CD14-positive monocyte (primary cell): Measurements from ENCODE around the gene MED29. TPM values are rescaled to one million over a fixed set of nuclear protein-coding genes. Genes with fewer than 3 reads are reported as not detected.

Source experiments
- DNase-seq, 3 donors: peaks; one replicate each; pipeline ENCODE4 v3.0.0-alpha.2; 2011 to 2022
- H2AFZ ChIP-seq: 2 replicates; pipeline ENCODE4 v1.6.0; 2012; ENCODE audit warnings: mild to moderate bottlenecking, low read depth, low read length, inconsistent platforms; ENCODE audit not compliant: insufficient read depth, poor library complexity, severe bottlenecking
- H3K27ac ChIP-seq, 2 donors: 1 replicate in 1 of 2; 2 replicates in 1 of 2; pipeline ENCODE4 v1.5.1; 2012 to 2013; ENCODE audit warnings: low read length in 2 of 2, control low read depth in 1 of 2, inconsistent platforms in 1 of 2, low read depth in 1 of 2, mild to moderate bottlenecking in 1 of 2
- H3K27me3 ChIP-seq, 2 donors: one replicate each; pipeline versions ENCODE4 v1.6.0 to v1.6.1; 2011 to 2013; ENCODE audit warnings: low read length in 2 of 2; ENCODE audit not compliant: control insufficient read depth in 2 of 2, insufficient read depth in 2 of 2
- H3K36me3 ChIP-seq, 2 donors: replicated peaks in 1 of 2; 1 replicate in 1 of 2; 2 replicates in 1 of 2; pipeline versions ENCODE4 v1.5.1 to v1.6.1; 2012 to 2013; ENCODE audit warnings: low read length in 2 of 2, control low read depth in 1 of 2, inconsistent platforms in 1 of 2, mild to moderate bottlenecking in 1 of 2; ENCODE audit not compliant: insufficient read depth in 2 of 2, control insufficient read depth in 1 of 2
- H3K4me1 ChIP-seq, 2 donors: 1 replicate in 1 of 2; 2 replicates in 1 of 2; pipeline versions ENCODE4 v1.5.1 to v1.6.1; 2012 to 2013; ENCODE audit warnings: low read length in 2 of 2, control low read depth in 1 of 2, inconsistent platforms in 1 of 2, mild to moderate bottlenecking in 1 of 2, moderate library complexity in 1 of 2; ENCODE audit not compliant: insufficient read depth in 2 of 2, control insufficient read depth in 1 of 2
- H3K4me2 ChIP-seq: replicated peaks from 2 replicates; pipeline ENCODE3; 2012; ENCODE audit warnings: low read length, moderate library complexity, mild to moderate bottlenecking; ENCODE audit not compliant: poor library complexity, severe bottlenecking; ENCODE audit errors: extremely low read depth
- H3K4me3 ChIP-seq, 3 experiments: fragments of 200-600 bp in 1 of 3; sonication (generic) in 1 of 3; replicated peaks in 1 of 3; 1 replicate in 2 of 3; 2 replicates in 1 of 3; pipeline ENCODE4 v1.5.1; 2011 to 2013; ENCODE audit warnings: low read length in 3 of 3, mild to moderate bottlenecking in 3 of 3, control low read depth in 2 of 3, low read depth in 2 of 3, inconsistent platforms in 1 of 3, moderate library complexity in 1 of 3
- H3K79me2 ChIP-seq: 2 replicates; pipeline ENCODE4 v1.6.0; 2012; ENCODE audit warnings: mild to moderate bottlenecking, control low read depth, inconsistent platforms, low read length, moderate library complexity; ENCODE audit not compliant: insufficient read depth
- H3K9ac ChIP-seq: 2 replicates; pipeline ENCODE4 v1.6.0; 2017; ENCODE audit warnings: low read length, mild to moderate bottlenecking; ENCODE audit not compliant: insufficient read depth, poor library complexity, severe bottlenecking
- H3K9me3 ChIP-seq, 2 donors: replicated peaks in 1 of 2; 1 replicate in 1 of 2; 2 replicates in 1 of 2; pipeline versions ENCODE4 v1.5.1 to v1.6.1; 2012 to 2013; ENCODE audit warnings: low read length in 2 of 2, control low read depth in 1 of 2; ENCODE audit not compliant: control insufficient read depth in 1 of 2, insufficient read depth in 1 of 2
- H4K20me1 ChIP-seq: 2 replicates; pipeline ENCODE4 v1.6.0; 2012; ENCODE audit warnings: mild to moderate bottlenecking, low read length, control low read depth, moderate library complexity; ENCODE audit not compliant: insufficient read depth
- H3K27ac Mint-ChIP-seq, 7 donors: one replicate each; pipeline ENCODE4 v1.8.0; 2020; ENCODE audit warnings: mild to moderate bottlenecking in 7 of 7, mixed read lengths in 7 of 7, moderate library complexity in 6 of 7, inconsistent platforms in 2 of 7
- H3K27me3 Mint-ChIP-seq, 3 donors: one replicate each; pipeline ENCODE4 v1.8.0; 2021 to 2022; ENCODE audit warnings: low read depth in 3 of 3, mild to moderate bottlenecking in 3 of 3, mixed read lengths in 3 of 3, moderate library complexity in 3 of 3, inconsistent platforms in 1 of 3
- H3K36me3 Mint-ChIP-seq, 2 donors: one replicate each; pipeline ENCODE4 v1.8.0; 2020; ENCODE audit warnings: mixed read lengths in 2 of 2, inconsistent platforms in 1 of 2, mild to moderate bottlenecking in 1 of 2
- H3K4me1 Mint-ChIP-seq: one replicate; pipeline ENCODE4 v1.8.0; 2020; ENCODE audit warnings: mild to moderate bottlenecking, mixed read lengths
- H3K4me3 Mint-ChIP-seq, 2 donors: one replicate each; pipeline ENCODE4 v1.8.0; 2020; ENCODE audit warnings: mild to moderate bottlenecking in 2 of 2, mixed read lengths in 2 of 2, moderate library complexity in 1 of 2
- H3K9me3 Mint-ChIP-seq, 7 donors: one replicate each; pipeline ENCODE4 v1.8.0; 2020 to 2022; ENCODE audit warnings: mixed read lengths in 7 of 7, mild to moderate bottlenecking in 6 of 7, moderate library complexity in 6 of 7, inconsistent platforms in 2 of 7
- WGBS: methylation state at CpG from one replicate; pipeline ENCODE4 v1.1.5; 2013; ENCODE audit warnings: missing lambda C conversion rate; ENCODE audit not compliant: insufficient coverage; 5-methylcytosine and 5-hydroxymethylcytosine counted together
- intact Hi-C, 2 donors: fragments of 100-400 bp; cut with micrococcal nuclease; formaldehyde crosslinking; loops; one replicate each; pipeline versions ENCODE4 v1.15.0 to v1.15.1; 2023
- polyA plus RNA-seq, 3 donors: library from polyadenylated mRNA; depleted of rRNA in 1 of 3; unstranded in 2 of 3; stranded (reverse) in 1 of 3; fragments of 300-500 nt in 2 of 3; fragments of >200 nt in 1 of 3; fragmentation: Illumina TruSeq in 2 of 3; gene quantifications; 1 replicate in 2 of 3; 2 replicates in 1 of 3; pipeline ENCODE4 v1.2.3, GENCODE V29; 2012 to 2021
- TF ChIP-seq, protein P1 (sequence below): fragments of 200-600 bp; IDR thresholded peaks from one replicate; pipeline ENCODE4 v1.8.0; 2022; ENCODE audit warnings: antibody characterized with exemption, mild to moderate bottlenecking

MED29 gene
- polyA plus RNA-seq, 3 donors: 35.8 to 38.2 (median 37.0) TPM

DNA sequence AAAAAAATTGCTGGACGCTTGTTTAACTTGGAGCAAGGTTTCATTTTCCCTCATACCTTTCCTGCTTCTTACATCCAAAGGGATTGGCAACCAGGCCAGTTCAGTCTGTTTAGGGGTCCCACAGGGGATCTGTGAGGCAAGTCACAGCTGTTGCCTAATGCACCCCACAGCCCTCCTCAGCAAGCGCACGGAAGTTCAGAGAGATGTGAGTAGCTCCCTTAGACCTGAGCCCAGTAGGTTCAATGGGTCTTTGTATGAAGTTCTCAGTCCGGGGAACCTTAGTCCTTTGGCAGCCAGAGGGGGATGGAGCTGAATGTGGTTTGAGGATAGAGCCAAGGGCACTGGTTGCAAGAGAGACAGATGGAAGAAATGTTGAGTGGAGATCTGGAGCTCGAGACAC is 35.9 kb upstream of the MED29 start:
- Histone ChIP-seq H3K9ac (no peak overlapping the region), H3K4me3 (no peak overlapping the region), H3K4me2 (no peak overlapping the region), H3K36me3 (peaks cover 79 to 94% of the 10 kb centered on the region in 2 donors), H3K4me1 (no peaks in the 10 kb centered on the region), H3K79me2 (peaks cover 5% of the 10 kb centered on the region), H3K9me3 (no peaks in the 10 kb centered on the region), H3K27ac (peak overlapping the region in 1 of 2 donors; percentile 6), H3K27me3 (no peaks in the 10 kb centered on the region), H4K20me1 (peaks cover 22% of the 10 kb centered on the region), H2AFZ (no peak overlapping the region)
- H3K27me3 Mint-ChIP-seq: peaks cover 0 to 3% (median 0%) of the 10 kb centered on the region in 3 donors
- H3K36me3 Mint-ChIP-seq: peaks cover 73 to 92% of the 10 kb centered on the region in 2 donors
- 95% methylated on average over 4 of the region's 5 CpGs for WGBS
- TF ChIP-seq, protein P1, sequence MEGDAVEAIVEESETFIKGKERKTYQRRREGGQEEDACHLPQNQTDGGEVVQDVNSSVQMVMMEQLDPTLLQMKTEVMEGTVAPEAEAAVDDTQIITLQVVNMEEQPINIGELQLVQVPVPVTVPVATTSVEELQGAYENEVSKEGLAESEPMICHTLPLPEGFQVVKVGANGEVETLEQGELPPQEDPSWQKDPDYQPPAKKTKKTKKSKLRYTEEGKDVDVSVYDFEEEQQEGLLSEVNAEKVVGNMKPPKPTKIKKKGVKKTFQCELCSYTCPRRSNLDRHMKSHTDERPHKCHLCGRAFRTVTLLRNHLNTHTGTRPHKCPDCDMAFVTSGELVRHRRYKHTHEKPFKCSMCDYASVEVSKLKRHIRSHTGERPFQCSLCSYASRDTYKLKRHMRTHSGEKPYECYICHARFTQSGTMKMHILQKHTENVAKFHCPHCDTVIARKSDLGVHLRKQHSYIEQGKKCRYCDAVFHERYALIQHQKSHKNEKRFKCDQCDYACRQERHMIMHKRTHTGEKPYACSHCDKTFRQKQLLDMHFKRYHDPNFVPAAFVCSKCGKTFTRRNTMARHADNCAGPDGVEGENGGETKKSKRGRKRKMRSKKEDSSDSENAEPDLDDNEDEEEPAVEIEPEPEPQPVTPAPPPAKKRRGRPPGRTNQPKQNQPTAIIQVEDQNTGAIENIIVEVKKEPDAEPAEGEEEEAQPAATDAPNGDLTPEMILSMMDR: no peak
- peak overlapping the region in 1 of 7 donors; percentile 17 for H3K27ac Mint-ChIP-seq
- intact Hi-C loops: no loop called here
- H3K4me1 Mint-ChIP-seq: peaks cover 2% of the 10 kb centered on the region
- H3K9me3 Mint-ChIP-seq: no peaks in the 10 kb centered on the region
- no peak for DNase-seq
- H3K4me3 Mint-ChIP-seq: no peak overlapping the region

DNA sequence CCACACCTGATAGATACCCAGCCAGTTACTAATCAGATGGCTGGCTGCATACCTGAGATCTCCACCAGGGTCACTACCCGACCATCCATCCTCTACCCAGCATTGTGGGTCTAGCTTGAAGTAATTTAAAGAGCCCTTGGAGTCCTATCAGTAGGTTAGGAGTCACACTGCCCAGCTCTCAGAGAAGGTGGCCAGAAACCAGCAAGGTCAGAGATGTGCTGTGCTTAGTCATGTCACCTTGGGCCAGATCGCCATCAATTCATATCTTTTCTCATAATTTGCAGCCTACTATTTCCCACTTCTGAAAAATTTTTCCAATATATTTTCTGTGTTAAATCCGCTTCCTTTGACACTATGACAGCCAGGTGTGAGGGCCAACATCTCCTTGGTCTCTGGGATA is 35.1 kb upstream of the MED29 start:
- Mint-ChIP-seq H3K4me1 (peaks cover 2% of the 10 kb centered on the region), H3K36me3 (peaks cover 82 to 92% of the 10 kb centered on the region in 2 donors), H3K27ac (peak overlapping the region in 1 of 7 donors; percentile 39), H3K4me3 (no peak overlapping the region), H3K9me3 (no peaks in the 10 kb centered on the region), H3K27me3 (peaks cover 0 to 3% (median 0%) of the 10 kb centered on the region in 3 donors)
- no CpG with 5 or more reads among the region's 3 CpGs for WGBS
- H3K4me2 ChIP-seq: no peak overlapping the region
- TF ChIP-seq, protein P1: no peak
- H3K36me3 ChIP-seq: peaks cover 87 to 97% of the 10 kb centered on the region in 2 donors
- H4K20me1 ChIP-seq: peaks cover 19% of the 10 kb centered on the region
- H3K9ac ChIP-seq: no peak overlapping the region
- DNase-seq: no peak
- peaks cover 2% of the 10 kb centered on the region for H3K79me2 ChIP-seq
- no peak overlapping the region for H2AFZ ChIP-seq
- no peaks in the 10 kb centered on the region for H3K27me3 ChIP-seq
- no peak overlapping the region for H3K27ac ChIP-seq
- no peaks in the 10 kb centered on the region for H3K4me1 ChIP-seq
- intact Hi-C loops: no loop called here
- H3K9me3 ChIP-seq: no peaks in the 10 kb centered on the region
- no peak overlapping the region for H3K4me3 ChIP-seq
